ENCODE measurements around the gene SLN.

The SLN gene

DNA sequence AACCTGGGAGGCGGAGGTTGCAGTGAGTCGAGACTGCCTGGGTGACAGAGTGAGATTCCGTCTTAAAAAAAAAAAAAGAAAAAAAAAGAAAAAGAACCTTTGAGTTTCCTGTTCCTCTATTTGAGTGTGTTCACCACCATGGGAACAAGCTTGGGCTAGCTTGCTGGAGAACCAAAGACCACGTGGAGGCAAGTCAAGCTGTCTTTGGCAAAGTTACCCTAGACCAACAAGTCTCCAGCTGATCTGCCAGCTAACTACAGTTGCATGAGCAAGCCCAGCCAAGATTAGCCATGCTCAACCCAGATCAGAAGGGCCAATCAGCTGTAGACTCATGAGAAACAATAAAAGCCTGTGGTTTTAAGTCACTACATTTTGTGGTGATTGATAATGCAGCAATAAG, 29.7 kb downstream of the SLN start:
- DNase-seq, result no peak

DNA sequence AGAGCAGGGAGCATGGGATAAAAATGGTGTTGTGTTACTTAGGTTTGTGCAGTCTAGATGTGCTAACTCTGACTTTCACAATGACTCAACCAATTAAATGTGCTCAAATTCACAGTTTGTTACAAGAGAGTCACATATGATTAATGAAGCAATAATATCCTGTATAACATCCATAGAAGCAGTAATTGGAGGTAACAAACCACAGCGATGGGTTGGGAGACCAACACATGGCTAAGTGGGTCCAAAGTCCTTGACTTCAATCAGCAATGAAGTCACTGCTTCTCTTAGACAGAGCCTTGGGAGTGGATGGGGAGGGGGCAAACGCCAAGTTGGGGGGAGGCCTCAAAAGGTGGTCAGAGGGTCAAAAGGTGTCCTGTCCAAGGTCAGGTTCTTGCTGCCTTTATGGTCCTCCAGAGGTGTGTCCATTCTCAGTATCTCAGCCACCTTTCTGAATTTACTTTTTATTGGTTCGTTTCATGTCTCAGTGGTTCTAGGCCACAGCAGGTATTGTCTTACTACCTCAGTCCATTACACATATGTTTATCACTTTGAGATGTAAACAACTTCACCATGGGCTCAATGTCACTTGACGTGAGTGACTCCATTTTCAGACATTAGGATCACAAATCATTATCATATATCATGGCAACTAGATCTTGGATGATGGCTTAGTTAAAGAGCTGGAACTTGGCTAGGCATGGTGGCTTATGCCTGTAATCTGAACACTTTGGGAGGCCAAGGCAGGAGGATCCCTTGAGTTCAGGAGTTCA, 32.4 kb downstream of the SLN start:
- DNase-seq, result no peak

DNA sequence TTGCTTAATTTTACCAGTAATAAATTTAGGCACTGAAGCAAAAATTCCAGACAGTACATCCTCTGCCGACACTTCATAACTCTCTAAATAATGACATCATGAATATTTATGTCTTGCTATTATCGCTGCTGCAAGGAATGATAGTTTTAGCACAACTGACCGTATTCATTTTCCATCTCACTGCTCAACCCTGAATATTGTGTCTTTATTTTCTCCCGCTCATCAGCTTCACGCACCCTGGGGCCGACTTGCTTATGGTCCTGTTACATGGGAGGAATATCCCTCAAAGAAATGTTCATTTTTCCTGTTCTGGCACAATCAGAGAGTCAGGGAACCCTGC, 33.3 kb downstream of the SLN start:
- no peak for DNase-seq

DNA sequence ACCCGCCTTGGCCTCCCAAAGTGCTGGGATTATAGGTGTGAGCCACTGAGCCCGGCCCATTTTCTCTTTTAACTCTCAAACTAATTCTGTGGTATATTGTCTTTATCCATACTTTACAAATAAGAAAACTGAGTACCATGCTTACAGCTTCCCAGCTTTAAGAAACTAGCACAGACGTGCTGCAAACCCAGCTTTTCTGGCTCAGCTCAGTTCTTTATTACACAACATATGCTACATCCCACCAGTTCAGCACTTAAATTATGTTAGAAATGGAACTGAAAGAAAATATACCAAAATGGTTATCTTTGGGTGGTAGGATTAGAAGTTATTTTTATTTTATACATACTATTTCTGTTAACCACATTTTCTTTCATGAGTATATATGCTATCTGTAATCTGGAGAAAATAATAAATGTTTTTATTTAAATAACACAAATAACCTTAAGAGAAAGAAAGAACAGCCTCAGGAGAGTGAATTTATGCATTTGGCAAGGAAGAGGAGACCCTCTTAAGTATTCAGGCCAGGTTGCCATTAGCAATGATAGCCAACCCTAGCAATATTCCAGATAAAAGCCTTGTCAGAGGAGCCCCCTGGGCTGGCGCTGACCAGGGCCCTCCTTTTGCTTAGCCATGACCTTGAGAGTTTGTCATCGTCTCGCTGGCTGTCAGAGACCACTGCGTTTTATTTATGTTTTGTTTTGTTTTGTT, 33.8 kb downstream of the SLN start:
- DNase-seq, result no peak

DNA sequence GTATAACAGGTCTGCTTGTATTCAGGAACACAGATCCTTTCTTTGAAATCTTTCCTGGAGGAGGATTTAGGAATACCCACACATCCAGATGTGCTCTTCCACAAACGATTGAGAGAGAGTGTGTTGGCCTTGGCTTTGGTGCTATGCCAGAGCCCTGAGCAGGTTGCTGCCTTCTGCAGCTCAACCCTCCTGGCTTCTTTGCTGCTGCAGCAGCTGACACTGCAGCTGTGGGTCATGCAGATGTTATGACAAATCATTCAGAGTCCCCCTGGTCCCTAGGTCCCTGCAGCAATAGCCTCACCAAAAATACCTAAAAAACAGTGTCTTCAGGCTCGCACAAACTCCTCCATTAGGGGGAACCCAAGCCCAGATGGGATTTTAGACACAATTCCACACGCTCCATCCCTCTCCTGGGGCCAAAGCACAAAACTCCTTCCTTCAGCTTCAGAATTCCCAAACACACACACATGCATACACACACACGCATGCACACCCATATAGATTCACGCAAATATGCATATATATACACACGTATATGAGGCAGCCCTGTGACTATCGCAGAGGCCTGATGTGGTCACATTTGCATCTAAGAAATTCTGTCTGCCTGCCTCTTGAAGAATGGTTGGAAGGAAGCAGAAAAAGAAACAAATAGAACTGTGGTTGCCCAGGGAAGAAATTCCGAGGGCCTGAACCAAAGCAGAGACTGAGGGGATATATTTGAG, 35.4 kb downstream of the SLN start:
- DNase-seq, result no peak

DNA sequence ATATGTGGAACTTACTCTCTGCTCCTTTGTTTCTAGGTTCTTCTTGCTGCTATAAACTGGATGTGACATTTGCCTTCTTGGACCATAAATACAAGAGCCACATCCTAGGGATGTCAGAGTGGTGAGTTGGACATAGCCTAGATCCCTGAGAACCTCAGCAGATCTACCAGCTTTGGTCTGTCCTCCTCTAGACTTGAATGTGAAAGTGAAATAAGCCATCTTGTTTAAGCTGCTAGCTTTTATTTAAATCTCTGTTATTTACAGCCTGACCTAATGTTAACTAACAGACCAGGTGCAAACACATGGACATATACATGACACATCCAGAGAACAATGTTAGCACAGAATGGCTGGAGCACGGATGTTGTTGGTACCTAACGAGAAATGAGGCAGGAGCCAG, 36.0 kb downstream of the SLN start:
- no peak for DNase-seq

DNA sequence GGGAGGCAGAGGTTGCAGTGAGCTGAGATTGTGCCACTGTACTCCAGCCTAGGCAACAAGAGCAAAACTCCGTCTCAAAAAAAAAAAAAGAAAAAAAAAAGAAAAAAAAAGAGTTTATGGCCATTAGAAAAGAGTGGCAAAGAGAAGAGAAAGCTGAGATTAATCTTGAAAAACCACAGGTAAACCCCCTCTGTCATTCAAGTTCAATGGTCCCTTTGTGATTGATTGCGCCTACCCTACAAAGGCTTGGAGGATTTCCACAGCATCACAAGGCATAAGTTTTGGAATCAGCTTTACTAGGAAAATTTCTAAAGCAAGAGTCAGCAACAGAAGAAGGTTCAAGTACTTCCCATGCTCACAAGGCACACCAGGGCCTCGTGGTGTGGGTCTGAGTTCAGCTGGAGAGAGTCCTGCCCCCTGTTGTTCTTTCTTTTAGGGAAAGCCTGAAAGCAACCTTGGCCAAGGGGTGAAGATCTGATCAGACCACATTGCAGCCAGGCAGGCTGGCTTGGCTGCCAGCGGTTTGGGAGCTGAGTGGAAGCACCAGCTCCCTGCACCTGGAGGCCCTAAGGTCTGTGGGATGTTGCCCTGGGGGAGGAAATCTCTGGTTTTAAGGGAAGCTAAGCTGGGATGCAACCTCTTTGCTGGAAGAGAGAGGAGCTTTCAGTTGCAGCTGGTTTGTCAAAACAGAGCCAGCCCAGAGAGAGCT, 41.8 kb downstream of the SLN start:
- no peak for DNase-seq

DNA sequence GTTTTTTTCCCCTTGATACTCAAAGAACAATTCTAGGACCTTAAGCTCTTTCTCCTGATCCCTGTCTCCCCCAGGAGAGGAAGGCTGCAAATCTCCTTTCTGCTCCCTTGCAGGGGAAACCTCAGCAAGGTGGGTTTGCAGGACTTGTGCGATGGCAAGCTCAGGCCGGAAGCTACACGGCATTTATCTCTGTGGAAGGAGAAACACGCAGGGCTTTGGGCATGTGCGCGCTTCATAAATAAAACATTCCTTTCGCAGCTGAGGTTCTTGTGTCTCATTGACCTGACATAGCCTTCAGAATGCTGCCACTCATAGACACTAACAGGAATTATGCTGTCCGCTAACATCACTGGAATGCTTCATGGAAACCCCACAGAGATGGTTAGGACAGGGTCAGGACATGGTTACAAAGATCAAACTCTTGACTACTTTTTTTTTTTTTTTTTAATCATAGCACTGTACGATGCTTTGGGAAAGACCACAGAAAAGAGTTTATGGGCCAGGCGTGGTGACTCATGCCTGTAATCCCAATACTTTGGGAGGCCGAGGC, 42.6 kb downstream of the SLN start:
- DNase-seq, result no peak

DNA sequence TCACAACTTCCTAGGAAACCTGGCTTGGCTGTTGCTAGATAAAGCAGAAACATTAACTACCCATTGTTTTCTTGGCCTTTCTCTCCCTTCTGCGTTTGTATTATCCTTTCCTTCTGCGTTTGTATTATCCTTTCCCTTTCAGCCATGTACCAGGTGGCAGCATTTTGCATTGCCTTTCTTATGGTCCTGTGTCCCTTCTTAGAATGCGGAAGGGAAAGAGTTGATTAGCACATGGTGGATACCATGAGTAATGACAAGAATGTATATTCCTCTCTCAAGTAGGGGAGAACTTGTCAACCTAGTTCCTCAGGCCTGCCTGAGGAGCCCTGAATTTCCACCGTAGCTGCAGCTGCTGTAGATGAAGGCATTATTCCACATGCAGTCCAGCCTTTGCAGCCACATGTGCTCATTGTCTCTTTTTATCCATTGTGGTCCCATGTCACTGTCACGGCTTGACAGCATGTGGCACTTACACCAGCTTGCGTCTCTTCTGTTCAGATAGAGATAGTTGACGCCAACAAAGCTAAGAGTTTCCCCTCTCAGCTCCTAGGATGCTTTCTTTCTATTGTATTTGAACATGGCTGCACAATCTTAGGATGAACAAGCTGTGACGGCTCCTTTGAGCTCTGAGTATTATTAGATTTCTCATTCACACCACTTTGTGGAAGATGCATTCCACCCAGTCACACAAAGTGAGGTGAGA, 44.8 kb downstream of the SLN start:
- no peak for DNase-seq

DNA sequence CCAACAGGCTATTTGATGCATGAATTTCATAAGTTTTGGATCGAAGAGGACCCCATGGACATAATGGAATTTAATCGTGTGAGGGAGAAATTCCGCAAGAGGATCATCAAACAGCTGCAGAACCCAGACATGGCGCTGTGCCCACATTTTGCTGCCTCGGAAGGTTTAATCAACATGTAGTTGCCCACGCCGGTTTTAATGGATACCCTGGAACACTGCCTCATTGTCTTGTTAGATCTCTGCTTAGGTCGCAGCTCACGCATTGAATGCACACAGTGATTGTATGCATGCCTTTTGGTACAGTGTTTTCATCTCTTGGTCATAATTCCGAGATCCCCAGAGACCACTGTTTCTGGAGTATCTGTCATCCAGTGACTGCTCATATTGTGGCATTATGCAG, 46.8 kb downstream of the SLN start:
- no peak for DNase-seq

DNA sequence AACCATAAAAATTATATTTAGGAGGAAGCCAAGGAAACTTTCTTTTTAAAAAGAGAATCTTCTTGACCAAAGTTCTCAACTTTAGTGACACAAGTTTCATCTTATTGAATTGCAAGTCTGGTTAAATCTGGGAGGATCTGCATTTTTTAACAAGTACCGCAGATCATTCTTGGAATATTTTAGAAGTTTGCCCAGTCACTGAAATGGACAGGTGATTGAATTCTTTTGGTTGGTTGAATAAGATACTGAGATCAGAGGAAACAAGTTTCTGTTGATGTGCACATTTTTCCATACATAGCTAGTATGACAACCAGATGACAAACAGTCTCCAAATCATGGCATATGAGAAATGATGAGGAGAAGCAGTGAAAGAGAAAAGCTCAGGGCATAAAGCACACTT, 50.2 kb downstream of the SLN start:
- DNase-seq, result no peak

DNA sequence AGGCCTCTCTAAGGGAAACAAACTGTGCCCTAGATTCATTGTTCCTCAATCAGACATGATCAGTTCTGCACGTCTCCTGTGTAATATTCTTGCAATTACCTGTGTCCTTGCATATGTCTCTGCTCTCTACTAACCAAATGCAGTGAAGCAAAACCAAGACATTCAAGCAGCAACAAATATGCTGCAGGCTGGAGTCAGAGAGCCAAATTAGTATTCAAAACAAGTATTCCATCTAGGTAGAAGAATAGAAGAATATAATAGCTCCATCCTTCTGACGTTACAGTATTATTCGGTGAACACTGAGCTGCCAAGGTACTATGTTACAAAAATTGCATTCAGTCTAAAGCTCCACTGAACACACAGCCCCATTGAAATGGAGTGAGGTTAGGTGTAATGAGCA, 51.8 kb downstream of the SLN start:
- no peak for DNase-seq

DNA sequence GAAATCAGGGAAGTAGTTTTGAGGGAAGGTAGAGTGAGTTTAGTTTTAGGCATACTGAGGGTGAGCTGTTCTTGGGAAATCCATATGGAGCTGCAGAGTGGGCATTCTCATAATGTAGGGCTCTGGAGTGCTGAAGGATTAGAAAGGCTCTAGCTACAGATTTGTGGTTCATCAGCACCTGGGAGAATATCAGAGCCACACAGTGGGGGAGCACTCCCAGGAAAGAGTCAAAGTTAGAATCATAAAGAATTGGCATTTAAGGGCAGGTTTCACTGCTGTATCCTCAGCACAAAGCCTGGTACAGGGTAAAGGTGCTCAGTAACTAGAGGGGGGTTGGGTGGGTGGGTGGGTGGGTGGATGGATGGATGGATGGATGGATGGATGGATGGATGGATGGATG, 52.5 kb downstream of the SLN start:
- no peak for DNase-seq

Data from CD4-positive, alpha-beta T cell treated with Interleukin-12 subunit alpha and Interleukin-12 subunit beta, for 1 hour (primary cell).